Hematopoietic multipotent progenitor cell (in vitro differentiated cells): ENCODE data around the gene ZNF618. TPM values are rescaled to one million over a fixed set of nuclear protein-coding genes. Genes with fewer than 3 reads are reported as not detected.
A peak's percentile ranks its signal among the peaks of the same experiment; 100 is the strongest.
"Not testable (repeated sequence)": the region's sequence is repeated elsewhere in the genome, so short reads cannot be mapped to it uniquely, and the experiment has no call there.

Source experiments
- DNase-seq, 3 donors: peaks; one replicate each; pipeline ENCODE4 v3.0.0-alpha.2; 2011 to 2015; ENCODE audit warnings: low read depth in 2 of 3, low spot score in 2 of 3
- total RNA-seq: library from RNA; depleted of rRNA; stranded (reverse); fragments of >200 nt; gene quantifications from one replicate; pipeline ENCODE4 v1.2.3, GENCODE V29; 2012

The ZNF618 gene
- total RNA-seq, 1 donor, result 20.2 TPM

GRCh38 chr9:113984639-113985380 lies 108.7 kb downstream of the ZNF618 start:
- no peak for DNase-seq

- DNase-seq, result no peak
These were observed 110.0 kb downstream of the ZNF618 start for GRCh38 chr9:113985968-113986585.

GRCh38 chr9:113986931-113987330 lies 110.8 kb downstream of the ZNF618 start:
- DNase-seq, result no peak

DNA sequence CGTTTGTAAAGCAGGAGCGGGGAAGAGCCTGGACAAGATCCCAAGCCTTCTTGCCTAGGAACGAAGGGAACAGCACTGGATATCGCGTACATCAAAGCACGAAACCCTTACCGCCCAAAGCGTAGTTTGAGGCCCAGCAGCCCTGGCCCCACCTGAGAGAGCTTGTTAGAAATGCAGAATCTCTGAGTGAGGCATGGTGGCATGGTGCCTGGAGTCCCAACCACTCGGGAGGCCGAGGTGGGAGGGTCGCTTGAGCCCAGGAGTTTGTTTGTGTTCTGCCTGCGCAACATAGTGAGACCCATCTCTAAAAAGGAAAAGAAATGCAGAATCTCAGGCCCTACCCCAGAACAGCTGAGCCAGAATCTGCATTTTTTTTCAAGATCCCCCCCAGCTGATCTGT lies 111.4 kb downstream of the ZNF618 start:
- no peak for DNase-seq

GRCh38 chr9:113988385-113989016 lies 112.4 kb downstream of the ZNF618 start:
- no peak for DNase-seq

GRCh38 chr9:113989017-113989713 lies 113.1 kb downstream of the ZNF618 start:
- DNase-seq, result no peak

DNA sequence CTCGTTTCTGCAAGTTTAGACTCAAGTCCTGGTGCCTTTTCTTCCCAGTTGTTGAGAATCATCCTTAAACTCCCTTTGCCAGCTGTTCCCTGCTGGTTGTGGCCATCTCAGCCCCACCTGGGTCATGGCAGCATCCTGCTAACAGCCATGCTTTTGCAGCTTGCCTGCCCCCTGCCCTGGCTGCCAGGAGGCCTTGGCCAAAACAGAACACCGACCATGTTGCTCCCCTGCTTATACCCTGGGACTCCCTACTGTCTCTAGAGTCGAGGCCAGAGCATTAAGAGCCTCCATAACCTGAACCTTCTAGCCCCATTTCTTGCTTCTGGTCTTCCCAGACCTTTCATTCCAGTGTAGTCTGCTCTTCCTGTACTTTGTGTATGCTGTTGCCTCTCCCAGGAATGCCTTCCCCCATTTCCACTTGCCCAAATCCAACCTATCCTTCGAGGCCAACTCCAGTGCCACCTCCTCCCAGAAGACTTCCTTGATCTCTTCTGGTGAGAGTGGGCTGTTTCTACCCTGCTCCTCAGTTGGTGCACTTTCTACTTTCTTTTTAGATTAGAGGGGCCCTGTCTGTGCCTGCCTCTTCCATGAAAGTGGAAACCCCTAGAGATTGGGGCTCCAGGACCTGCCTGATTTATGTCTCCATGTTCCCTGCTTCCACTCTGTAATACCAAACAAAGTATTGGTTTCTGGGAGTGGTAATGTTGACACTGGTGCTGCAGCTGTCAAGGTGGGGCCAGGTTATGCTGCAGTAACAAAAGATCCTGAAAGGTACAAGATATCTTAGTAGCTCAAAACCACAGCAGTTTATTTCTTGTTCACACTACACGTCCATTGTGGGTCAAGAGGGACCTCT lies 113.8 kb downstream of the ZNF618 start:
- DNase-seq, result no peak

GRCh38 chr9:113990570-113990907 lies 114.4 kb downstream of the ZNF618 start:
- no peak for DNase-seq

GRCh38 chr9:113990975-113991471 lies 114.9 kb downstream of the ZNF618 start:
- no peak for DNase-seq

DNA sequence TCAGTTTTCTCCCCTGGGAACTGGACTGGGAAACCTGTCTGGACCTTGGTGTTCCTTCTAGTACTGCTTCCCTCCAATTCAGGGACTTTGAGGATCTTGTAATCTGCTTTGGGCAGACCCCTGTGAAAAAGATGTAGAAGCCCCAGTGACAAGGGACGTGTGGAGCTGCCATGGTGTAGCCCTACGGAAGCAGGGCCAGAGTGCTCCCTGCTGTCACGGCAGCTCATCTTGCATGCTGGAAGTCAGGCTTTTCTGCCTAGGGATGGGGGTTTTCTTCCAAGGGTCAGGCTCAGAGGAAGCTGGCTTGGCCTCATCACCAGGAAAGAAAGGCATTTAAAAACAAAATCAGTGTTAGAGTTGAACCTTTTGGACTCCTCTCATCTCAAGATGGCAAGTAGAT lies 115.6 kb downstream of the ZNF618 start:
- DNase-seq, result no peak

DNA sequence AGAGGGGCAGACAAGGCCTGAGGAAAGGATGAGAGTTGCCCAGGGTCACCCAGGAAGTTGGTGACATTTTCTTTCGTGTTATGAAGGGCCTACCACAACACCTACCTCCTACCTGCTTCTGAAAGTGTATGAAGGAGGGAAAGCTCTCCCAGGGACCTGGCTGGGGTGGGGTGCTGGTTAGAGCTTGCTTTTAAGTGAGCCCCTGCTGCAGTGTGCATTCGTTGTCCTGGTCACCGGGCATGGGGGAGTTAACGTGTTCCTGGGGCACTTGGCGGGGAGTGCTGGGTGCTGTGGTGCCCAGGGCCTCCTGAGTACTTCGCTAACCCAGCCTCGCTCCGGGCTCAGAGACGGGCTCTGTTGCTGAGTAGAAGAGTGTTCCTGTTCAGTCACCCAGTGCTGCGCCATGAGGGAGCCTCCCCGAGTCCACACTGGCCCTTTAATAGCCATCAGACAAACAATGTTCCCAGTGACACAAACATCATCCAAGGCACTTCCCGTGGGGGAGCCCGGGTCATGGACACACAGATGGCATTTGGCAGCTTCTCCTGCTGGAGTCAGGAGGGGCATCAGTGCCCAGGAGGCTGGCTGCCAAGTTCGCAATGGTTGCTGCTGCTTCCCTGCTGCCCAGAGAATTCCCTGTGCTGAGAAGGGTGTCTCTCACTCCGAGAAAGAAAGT lies 116.3 kb downstream of the ZNF618 start:
- DNase-seq, result no peak

DNA sequence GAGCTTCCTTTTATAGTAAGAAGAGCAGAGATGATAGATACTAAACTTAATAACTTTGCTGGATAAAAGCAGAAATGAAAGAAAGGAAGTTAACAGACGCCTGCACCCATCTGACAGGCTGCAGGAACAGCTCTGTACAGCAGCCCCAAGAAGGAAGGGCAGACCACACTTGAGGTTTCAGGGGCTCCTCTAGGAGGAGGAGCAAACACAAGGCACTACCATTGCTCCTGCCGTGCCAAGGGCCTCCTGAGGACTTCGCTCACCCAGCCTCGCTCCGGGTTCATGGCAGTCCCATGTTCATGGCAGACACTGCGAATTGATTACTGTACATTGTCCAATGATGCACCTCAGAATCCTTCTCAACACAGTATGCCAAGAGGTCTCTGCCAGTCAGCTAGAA lies 116.9 kb downstream of the ZNF618 start:
- DNase-seq, result peak in 2 of 3 donors; percentile 30 to 66

GRCh38 chr9:113993838-113994540 lies 117.9 kb downstream of the ZNF618 start:
- peak in 2 of 3 donors; percentile 48 to 74 for DNase-seq

- DNase-seq, result no peak
These were observed 119.3 kb downstream of the ZNF618 start for GRCh38 chr9:113995401-113995800.

DNA sequence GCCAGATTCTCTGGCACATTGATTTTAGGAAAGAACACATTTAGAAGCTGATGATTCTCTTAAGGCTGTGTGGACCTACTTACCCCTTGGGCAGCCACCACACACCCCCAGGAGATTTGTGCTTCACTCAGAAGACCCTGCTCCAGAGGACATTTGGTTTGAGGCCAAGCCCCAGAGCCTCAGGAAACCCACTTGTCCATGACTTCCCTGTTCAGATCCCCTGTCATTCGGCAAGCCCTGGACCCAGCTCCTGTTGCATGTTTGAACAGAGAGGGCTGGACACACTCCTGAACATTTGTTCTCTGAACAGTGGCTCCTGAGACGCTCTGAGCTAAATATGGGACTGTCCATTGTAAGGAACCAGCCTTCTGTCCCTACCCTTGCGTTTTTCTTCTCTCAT lies 119.9 kb downstream of the ZNF618 start:
- DNase-seq, result no peak

- DNase-seq, result no peak
These were observed 120.5 kb downstream of the ZNF618 start for GRCh38 chr9:113996531-113997001.

- DNase-seq, result not testable (repeated sequence)
These were observed 121.0 kb downstream of the ZNF618 start for GRCh38 chr9:113997064-113997463.

DNA sequence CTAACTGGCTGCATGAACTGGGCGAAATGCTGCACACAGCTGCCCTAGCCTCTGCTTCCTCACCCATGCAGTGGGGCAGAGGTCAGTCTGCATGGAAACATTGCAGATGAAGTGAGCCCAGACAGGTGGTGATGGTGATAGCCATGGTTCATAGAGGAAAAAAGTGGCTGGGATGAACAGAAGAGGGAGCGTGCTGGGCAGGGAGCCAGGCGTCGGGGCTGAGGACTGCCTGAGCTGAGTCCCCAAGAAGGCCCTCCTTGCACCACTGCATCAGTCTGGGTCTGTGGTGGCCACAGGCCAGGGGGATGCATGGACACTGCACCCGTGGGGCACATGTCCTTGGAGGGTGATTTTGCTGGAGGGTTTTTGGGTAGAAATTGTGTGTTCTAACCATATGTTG lies 121.5 kb downstream of the ZNF618 start:
- no peak for DNase-seq

- no peak for DNase-seq
These were observed 122.0 kb downstream of the ZNF618 start for GRCh38 chr9:113998114-113998513.
